HG02884 (cell line): ENCODE measurements around the gene BICC1.

ENCODE experiments used
- ATAC-seq: cut with Tn5 transposase; IDR thresholded peaks from one replicate; pipeline ENCODE4 v1.9.1; 2021; ENCODE audit warnings: mild to moderate bottlenecking, moderate library complexity; ENCODE audit not compliant: unreplicated experiment

BICC1 gene

DNA sequence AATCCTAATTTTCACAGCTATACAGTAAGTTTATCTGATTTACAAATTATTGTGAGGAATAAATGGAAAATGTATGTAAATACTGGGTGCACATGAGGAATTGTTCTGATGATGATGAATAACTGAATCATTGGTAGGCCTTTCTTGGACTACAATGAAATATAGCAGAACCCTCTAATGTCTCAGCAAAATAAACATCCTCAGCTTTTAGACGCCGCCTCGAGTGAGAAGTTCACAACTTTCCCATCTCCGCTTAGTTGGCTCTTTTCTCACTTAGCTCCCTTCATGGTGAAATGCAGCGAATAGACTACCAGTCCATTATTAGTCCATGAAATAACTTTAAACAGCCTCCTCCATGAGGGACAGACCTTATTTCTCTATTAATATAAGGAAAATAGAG lies 182.3 kb downstream of the BICC1 start:
- no peak for ATAC-seq

DNA sequence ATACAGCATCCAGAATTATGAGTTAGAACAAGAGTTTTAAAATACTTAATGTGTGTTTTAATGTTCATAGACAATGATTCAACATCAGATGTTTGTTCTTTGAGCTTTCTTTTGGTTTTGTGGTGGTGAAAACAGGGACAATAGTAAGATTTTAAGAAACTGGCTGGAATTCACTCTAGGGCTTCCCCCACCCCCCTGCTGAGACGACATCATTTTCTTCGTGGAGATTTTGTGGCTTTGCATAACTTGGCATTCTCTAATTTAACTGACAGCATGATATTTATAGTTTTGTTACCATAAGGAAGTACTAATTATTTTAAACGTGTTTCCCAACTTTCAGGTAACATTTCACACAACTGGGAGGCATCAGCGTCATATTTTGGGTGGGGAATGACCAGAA lies 184.1 kb downstream of the BICC1 start:
- no peak for ATAC-seq

DNA sequence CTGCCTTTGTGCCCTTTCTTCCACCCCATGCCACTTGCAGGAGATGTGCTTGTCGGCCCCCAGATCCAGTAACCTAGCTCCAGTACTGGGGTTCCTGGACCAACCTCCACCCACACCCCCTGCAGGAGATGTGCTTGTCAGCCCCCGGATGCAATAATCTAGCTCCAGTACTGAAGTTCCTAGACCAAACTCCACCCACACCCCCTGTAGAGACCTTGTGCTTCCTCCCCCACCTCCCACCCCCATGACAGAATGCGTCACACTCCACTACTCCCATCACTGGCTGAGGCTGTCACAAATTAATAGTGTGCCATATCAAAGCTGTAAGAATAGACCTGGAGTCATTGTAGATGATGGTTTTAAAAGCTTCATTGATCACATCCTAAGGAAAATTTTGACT lies 185.0 kb downstream of the BICC1 start:
- ATAC-seq = no peak

DNA sequence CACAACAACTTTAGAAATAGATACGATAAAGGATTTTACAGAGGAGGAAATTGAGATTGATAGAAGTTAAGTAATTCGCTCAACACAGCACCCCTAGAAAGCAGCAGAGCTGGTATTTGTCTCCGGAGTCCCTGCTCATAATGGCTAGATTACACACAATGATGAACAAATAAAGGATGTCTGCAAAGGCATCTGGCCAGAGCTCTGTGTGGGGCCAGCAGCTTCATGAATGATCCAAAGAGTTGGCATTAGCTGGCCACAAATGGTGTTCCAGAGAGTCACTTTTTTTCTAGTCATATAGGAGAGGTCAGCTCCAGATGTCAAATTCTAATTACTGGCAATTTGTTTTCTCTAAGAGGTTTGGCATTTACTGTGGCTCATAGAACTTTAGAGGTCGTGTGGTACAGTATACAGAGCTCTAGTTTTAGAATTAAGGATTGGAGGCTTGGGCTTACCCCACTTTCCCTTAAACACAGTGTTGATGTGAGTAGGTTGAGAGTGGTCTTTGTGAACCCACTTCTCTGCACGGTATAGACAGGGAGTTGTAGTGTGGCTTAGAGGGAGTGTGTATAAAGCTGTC lies 186.2 kb downstream of the BICC1 start:
- no peak for ATAC-seq

DNA sequence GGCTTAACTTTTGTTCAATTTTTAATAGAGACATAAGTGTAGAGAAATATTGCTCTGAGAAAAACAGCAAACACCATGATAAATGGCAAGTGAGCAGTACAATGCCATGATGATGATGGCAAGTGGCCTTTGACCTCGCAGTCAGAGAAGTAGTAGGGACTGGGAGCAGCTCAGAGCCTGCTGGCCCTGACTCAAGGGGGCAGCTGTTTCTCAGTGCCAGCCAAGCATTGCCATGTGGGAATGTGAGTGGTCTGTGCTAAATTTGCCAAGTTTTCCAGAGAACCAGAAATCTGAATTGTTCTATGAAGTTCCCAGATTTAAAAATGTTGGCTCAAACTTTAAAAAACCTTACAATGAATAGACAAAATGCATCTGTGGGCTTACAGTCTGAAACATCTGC lies 187.9 kb downstream of the BICC1 start:
- no peak for ATAC-seq

DNA sequence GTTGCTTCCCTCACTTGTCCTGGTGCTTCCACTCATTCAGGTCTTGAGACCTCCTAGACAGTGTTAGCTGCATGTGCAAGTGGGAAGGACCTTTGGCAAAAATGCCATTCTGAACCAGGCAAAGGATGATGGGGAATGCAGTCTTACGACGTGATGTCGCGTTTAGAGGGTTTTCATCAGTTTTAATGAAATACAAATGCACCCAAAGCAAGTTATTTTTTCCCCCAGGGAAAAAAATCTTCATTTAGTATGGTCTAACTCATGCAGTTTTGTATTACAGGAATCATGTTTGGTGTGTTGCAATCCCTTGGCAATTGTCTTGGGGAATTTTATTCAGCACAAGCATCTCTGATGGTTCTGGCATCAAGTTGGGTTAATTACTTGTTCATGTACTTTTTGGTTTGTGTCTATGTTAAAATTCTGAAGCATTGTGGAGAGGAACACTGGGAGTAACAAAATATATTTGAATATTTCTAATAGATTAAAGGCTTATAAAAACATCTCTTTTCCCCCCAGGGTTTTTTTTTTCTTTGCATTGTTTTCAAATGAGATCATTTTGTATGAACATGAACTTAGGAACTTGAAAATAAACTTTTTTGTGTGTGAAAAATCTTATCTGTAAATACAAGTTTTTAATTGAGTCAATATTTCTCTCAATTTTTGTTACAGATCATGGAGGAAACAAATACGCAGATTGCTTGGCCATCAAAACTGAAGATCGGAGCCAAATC lies 188.9 kb downstream of the BICC1 start:
- no peak for ATAC-seq

DNA sequence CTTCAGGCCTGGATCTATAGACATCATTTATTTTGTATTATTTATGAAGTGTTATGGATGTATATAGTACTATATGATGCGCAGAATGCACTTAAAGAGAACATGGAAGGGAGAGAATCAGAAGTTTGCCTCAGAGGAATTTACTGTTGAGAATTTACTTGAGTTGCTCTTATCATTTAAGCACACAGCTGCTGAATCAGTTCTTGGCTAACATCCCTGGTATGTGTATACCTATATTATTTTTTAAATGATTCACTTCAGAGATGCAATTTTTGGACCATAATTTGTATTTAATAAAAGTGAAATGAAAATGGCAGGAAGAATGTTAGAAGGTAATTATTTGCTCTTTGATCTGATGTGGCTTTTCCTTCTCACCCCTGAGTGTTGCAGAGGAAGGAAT lies 191.6 kb downstream of the BICC1 start:
- ATAC-seq = no peak

DNA sequence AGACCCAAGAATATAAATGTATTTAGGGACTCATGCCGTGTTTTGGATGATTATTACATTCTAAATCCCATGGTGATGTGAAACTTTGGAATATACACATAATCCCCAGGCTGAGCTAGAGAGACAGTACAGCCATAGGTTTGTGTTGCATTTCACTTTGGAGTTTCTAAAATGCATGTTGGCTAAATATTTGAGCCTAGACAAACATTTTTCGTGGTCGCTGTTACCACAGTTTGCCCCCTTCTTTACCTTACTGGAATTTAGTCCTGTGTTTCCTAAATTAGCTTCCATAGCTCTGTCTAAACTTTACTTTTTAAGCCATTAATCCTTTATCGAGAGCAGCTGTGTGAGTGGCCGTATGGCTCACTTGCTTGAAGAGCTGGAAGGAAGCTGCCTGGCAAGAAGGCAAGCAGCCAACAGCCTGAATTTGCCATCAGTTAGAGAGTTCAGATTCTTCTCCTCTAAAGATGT lies 192.0 kb downstream of the BICC1 start:
- ATAC-seq = no peak

DNA sequence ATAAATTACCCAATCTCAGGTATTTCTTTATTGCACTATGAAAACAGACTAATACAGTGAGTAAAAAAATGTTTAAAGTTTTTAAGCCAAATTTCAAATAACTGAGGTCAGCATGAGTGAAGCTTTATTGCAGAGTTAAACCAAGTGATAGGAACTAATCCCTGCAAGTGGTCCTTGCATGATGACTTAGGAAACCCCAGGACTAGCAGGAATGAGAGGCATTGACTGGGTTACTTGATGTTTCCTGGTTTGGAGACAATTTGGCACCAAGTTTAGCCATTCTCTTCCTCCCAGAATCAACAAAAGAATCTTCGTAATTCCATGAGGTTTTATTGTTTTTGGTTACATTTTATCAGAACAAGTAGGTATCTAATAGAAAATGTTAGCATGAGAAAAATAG lies 194.2 kb downstream of the BICC1 start:
- ATAC-seq = no peak

DNA sequence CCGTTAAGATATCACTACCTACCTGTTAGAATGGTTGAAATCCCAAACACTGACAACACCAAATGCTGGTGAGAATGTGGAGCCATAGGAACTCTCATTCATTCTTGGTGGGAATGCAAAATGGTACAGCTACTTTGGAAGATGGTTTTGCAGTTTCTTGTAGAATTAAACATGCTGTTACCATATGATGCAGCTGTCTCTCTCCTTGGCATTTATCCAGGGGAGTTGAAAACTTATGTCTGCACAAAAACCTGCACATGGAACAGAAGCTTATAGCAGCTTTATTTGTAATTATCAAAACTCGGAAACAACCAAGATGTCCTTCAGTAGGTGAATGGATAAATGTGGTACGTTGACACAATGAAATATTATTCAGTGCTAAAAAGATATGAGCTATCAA lies 199.5 kb downstream of the BICC1 start:
- ATAC-seq = no peak

DNA sequence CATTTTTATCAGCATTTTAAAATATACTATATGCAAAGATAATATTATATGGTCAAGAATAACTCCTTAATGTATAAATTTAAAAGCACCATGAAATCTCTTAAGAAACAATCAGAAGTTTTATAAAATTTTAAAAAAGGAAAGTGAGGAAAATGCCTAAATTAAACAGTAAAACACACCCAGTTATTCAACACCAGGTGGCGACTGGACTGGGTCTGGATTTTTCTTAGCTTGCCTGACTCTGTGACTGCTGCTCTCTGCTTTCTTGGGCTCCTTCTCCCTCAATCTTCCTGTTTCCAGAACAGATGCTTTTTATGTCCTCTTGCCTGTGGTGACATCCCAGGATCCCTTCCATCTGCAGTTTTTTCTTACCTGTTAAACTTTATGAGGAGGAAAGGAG lies 200.3 kb downstream of the BICC1 start:
- ATAC-seq = no peak

DNA sequence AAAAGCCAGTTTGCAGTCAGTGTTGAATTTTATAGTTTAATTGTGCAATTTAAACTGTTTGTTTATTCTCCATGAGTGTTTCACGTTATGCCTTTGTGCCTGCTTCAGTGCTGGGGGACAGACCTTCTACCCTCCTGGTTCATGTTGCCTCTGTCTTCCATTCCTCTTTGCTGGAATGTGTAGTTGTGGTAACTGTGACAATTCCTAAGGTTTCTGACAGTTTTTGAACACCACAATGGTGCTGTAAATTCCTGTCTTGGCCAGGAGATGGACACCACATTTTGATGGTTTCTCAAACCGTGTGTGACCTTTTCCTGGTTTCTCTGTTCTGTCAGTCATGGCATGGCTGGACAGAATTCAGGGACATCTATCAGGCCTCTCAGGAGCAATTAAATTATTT lies 201.7 kb downstream of the BICC1 start:
- ATAC-seq = no peak

DNA sequence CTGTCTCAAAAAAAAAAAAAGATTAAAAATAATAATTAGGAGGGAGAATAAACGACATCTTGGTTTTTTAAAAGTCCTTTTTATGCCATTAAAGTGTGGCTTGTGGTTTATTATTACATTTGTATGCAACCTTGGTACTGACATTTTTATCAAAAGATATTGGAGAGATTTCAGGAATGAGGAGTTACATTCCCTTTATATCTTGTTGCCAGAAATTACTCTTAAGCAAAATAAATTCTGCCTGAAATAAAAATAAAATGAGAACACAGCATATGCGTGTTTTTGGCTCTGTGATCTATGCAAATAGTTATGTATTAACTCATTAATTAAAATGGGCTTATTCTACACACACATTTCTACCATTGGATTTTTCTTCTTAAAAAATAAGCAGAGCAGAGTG lies 202.4 kb downstream of the BICC1 start:
- ATAC-seq = no peak

DNA sequence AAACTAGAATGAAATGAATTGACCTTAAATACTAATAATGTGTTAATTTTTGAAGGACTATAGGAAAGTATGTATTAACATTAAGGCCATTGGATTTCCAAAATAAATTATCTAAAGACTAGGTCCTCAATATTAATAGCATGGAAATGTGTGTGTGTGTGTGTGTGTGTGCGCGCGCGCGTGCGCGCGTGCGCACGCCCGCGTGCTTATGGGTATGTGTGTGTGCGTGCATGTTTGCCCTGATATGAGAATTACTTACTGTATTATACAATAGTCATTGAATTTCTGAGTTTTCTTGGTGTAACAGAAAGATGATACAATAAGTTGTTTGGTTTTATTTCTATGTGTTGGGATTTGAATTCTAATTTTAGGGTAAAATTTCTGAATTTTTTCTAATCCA lies 205.9 kb downstream of the BICC1 start:
- no peak for ATAC-seq

DNA sequence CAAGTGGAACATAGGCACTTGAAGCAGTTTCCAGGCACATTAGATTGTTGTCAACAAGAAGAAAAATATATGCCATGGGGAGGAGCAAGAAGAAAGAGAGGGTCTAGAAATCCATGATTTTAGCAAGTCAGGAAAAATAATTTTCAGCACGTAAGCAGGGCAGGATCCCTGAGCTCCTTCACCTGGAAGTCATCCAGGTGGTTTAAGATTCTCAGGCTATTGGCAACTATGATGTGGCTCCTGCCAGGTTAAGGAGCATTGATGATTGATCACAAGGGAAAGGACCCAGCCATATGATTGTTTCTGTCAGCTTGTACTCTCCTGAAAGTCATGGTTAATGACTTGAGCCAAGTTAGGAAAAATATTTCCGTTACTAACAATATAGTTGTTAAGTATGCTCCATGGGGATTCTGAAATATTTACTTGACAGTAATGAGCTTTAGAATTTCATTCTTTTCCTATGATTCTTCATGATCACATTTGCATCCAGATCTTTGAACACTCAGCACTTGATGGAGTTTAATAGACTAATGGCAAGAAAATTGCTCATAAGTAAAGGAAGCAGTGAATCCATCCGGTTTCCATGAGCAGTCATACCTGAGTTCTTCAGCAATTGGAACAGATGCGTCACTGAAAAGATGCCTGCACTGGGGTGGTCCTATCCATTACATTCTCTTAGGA lies 209.1 kb downstream of the BICC1 start:
- ATAC-seq = no peak

DNA sequence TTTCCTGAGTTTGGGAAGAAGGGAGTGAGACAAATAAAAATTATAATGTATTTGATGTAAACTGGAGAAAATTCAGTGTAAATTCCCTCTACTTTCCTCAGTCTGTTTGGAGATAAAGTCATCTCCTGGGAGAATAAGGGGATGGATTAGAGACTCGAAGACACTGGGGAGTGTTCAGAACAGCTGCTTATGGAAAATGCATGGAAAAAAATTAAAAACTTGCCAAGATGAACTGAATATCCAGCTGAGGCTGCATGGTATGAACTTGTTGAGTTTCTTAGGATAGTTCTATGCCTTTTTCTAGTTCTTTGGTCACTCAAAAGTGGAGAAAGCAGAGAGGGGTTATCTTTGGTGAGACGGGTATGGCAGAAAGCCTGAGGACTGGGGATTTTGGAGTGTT lies 210.5 kb downstream of the BICC1 start:
- no peak for ATAC-seq

DNA sequence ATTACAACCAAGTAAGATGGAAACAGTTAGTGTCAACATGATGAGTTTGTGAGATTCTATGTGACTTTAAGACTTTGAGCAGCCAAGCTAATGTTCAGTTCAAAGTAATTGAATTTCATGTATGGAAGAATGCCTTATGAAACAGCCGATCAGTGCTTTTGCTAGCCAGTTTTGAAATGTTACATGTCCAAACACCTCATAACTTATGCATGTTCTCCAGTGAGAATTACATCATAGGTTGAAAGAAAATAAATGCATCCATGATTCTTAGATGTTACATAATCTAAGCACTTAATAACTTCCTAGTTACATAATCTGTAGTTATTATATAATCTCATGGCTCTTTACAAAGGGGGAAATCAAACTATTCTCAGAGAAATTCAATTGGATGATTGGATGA lies 211.3 kb downstream of the BICC1 start:
- ATAC-seq = no peak

DNA sequence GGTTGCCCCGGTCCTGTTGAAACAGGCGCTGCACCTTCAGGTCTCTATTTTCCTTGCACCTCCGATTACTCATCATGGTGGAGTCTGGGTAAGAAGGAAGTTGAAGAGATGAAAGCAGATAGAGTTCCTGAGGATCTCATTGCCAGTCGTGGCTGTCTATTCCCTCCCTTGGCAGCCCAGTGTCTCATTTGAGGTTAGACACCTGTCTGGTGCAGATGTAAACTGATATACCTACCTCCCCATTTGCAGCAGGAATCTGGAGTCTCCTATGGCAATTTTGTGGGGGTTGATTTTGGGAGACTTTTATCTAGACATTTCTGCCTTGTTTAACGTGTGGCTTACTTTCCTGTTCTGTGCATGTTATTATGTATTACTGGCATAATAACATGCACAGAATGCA lies 212.1 kb downstream of the BICC1 start:
- no peak for ATAC-seq

DNA sequence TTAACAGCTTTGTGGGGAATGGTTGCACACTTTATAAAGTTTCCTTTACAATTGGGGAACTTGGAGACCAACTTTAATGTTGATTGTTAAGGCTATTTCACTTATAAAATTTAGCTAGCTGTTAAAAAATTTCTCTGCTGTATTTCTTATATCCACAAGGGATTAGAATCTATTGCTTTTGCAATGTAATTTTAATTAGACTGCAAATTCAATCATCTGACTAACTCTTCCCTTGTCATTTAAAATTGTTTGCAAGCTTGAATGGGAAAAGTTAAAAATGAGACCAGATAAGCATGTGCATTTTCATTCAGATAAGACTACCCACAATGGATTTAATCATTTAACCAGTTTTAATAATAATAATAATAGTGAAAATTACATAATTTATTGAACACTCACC lies 213.2 kb downstream of the BICC1 start:
- no peak for ATAC-seq

DNA sequence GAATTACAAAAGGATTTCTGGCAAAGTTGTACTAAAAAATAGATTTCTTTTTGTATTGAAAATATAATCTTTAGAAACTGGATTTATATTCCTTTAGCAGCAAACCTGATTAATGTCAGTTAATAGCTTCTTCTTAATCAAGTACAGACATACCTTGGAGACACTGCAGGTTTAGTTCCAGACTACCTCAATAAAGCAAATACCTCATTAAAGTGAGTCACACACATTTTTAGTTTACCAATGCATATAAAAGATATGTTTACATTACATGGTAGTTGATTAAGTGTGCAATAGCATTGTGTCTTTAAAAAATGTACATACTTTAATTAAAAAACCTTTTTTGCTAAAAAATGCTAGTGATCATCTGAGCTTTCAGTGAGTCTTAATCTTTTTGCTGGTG lies 215.0 kb downstream of the BICC1 start:
- ATAC-seq = no peak

DNA sequence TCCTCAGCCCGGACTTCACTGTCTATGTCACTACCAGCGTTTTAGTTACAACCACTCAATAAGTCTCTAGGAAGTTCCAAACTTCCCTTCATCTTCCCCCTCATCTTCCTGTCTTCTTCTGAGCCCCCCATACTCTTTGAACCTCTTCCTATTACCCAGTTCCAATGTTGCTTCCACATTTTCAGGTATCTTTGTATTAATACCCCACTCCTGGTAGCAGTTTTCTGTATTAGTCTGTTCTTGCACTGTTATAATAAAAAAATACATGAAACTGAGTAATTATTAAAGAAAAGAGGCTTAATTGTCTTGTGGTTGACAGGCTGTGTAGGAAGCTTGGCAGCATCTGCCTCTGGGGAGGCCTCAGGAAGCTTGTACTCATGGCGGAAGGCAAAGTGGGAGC lies 218.6 kb downstream of the BICC1 start:
- no peak for ATAC-seq

DNA sequence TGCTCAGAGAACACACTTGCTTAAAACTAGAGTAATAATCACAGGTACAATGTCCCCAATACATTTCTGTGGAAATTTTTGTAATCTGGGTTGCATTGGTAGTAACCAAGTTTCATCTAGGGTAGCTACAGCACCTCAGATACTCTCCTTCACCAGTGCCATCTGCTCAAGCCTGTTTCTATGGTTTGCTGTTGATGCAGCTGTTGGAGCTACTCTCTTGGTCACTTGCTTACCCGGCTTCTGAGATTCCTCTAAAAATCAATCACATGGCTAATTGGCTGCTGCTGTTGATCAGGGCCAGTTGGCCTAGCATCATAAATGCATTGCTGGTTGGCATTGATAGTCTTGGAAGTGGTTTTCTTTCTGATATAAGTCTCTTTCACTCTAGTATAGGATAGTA lies 220.8 kb downstream of the BICC1 start:
- no peak for ATAC-seq
